ENCODE measurements around the gene COBL.

COBL gene

DNA sequence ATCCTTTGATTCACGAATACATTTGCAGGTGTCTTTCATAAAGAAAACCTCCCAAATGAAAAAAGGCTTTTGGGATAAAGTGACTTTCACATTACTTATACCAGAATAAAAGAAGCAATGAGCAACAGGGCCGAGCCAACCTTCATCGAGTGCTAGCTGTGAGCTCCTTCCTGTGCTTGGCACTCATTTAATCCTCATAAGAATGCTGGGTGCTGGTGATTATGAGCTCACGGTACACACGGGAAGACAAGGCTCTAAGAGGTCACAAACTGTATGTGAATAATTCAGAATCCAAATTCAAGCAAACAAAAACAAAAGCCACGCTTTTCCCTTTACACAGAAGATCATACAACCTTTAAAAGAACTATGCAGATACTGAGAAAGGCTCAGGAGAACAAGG, 156.2 kb downstream of the COBL start:
- in situ Hi-C loops (cut with HindIII; ENCODE audit: low sequenced_read_pairs): no loop called here

DNA sequence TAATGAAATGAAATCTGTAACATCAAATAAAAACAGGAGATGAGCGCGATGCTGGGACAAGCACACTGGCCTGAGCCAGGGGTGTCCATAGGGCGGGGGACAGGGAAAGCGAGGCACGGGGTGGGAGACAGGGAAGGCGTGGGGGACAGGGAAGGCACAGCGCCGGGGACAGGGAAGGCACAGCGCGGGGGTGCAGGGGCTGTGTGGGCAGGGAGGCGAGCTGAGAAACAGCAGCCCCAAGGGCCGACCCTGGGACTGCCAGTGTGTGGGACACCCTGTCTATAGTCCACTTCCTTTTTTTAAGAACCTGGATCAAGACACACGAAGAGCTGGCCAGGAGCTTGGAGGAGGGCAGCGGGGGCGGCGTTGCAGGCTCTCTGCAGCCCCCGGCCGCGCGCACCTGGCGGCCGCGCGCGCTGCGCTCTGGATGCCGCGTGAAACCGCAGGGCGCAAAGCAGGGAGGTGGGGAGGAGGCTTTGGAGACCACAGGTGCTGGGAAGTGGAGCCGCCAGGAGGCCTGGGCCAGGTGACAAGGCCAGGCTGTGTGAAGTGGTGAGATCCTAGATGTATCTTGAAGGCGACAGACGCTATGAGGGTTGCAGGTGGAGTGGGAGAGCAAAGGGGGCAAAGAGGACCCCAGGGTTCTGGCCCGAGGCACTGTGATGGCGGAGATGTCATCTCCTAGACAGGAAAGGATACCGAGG, 157.7 kb downstream of the COBL start:
- in situ Hi-C loops (cut with HindIII; ENCODE audit: low sequenced_read_pairs): no loop called here

DNA sequence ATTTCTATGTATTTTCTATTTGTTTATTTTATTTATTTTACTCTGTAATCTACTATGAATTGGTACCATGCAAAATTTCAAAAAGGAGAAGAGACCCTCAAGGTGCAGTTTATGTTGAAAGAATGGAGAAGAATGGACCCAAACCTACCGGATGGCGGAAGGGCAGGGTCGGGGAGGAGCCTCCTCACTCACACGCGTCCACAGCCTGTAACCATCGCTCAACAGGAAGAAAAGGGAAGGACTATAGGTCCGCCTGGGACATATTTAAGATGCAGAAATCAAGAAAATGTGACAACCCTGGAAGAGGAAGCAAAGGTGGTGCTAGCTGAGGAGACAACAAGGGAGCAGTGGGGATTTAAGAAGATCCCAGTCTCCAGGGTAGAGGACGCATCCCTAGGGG, 158.4 kb downstream of the COBL start:
- in situ Hi-C loops (cut with HindIII; ENCODE audit: low sequenced_read_pairs): no loop called here

DNA sequence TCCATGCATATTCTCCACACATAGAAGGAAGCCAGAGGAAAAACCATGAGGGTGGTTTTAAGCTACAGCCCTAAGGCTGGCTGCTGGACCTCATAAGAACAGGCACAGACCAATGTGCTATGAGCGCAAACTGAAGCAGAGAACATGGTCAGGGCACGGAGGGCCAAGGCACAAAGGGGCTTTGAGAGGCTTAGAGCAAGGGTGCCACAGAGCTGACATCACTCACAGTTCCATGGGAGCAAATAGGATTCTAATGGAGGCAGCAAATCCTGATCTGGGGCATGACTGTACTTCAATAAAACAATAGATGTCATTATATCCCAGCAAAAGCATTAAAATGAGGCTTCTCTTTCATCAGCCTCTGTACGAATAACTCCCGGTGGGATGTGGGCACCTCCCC, 162.4 kb downstream of the COBL start:
- in situ Hi-C loops (cut with HindIII; ENCODE audit: low sequenced_read_pairs): no loop called here

DNA sequence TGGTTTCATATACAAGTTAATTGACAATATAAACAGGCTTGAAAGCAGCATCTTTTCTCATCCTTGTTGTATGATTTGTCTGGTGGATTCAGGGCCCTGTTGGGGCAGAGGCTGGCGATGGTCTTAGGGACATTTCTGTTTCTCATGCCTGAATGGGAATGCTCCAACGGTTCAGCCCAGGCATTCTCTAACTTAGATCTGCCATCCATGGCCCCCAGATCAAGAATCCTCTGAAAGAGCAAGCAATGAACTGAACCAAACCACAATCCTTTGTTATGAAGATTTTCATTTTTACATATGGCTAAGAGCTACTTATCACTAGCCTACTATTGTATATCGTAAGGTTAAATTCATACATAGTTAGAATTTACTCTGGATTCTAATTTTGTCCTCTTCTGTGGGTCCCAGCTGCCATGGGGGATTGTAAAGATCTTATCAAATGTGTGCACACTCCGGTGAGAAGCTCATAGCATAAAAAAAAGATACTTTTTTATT, 163.9 kb downstream of the COBL start:
- in situ Hi-C loops (cut with HindIII; ENCODE audit: low sequenced_read_pairs): no loop called here

DNA sequence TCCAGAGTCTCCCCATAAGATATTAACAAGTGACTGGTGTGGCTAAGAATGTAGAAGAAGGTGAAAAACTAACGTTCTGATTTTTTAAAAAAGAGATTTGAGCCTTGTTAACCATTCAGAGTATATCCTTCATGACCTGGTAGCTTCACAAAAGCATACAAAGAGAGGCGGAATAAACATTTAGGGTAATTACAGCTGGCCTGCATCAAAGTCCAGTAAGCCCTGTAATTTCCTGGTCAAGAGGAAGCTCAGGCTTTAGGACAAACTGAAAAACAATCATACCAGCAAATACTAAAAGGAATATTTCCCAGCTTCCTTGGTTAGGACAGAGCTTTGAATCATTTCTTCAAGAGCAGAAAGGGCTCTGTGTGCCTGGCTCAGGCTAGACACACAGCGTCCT, 165.2 kb downstream of the COBL start:
- in situ Hi-C loops (cut with HindIII; ENCODE audit: low sequenced_read_pairs): no loop called here

DNA sequence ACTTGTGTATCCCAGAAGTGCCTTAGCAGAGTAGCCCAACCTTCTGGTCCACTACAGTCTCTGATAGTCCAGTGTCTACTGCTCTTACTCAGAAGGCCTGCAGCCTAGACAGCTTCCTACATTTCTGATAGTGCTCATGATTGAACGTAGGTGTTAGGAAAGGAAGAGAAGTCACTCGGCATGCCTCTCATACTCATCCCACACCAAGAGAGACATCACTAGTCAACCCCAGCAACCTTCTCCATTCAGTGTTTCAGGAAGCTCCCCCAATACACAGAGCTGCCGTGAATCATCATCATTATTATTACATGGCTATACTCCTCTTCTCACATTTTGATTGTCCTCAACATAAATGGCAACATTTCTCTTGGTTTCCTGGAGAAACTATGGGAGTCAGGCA, 166.4 kb downstream of the COBL start:
- in situ Hi-C loops (cut with HindIII; ENCODE audit: low sequenced_read_pairs): no loop called here

DNA sequence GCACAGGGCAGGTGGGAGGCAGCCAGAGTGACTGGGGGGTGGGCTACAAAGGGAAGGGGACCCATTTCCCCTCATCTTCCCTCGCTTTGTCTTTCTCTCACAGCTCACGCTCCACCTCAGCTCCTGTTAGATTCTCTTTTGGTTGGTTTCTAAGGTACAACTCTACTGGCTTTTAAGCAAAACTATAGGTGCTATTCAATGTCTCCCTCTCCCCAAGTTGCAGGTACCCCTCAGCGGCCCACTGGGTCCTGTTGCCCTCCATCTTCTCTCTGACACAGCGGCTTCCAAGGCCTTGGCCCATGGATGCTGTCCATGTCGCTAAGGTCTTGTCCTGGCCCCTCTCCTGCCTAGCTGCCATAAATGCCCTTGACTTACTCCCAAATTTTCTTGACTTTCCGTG, 168.4 kb downstream of the COBL start:
- in situ Hi-C loops (cut with HindIII; ENCODE audit: low sequenced_read_pairs): no loop called here

DNA sequence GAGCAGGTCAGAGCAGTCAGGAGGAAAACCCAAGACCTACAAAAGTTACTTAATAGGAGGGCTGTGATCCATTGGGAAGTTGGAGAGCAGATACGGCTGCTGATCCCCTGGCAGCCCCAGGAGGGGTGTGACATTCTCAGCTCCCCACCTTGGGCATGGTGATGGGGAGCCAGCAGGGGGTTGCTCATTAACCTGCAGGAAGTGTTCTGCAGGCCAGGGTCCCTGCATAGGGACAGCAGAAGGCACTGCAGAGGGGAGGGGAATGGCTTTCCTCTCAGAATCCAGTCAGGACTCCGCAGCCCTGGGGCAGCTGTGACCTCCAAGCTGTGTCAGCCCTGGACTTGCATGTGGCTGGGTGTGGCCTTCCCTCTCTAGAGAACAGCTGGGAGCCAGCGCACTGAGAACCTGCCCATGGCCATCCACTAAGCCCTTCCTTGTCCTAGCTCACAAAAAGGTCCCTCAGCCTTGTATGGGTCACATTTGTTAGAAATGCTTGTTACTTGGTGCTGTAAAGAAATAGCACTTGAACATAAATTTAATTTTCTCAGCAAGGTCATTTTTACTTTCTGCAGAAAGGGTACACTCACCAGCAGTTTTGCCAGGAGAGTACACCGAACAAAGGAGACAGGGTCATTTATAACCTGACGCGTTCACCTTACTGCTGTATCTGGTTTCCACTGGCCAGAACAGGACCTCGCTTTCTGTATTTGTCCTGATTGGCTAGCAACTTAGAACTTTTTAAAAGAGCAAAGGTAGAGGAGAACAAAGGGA, 169.6 kb downstream of the COBL start:
- in situ Hi-C loops (cut with HindIII; ENCODE audit: low sequenced_read_pairs): no loop called here

DNA sequence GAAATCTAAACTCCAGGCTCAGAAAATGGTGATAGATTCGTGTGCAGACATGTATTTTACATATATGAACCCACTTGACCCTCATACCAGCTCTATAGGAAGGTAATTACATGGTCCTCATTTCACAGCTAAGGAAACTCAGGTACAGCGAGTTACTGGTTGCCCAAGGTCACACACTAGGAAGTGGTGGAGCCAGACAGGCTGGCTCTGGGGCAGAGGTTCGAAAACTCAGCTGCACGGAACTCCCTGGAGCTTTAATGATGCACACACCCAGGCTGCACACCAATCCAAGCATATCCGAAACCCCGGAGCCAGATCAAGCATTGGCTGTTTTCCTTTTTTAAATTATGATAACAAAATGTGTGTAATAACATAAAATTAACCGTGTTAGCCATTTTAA, 172.4 kb downstream of the COBL start:
- in situ Hi-C loops (cut with HindIII; ENCODE audit: low sequenced_read_pairs): no loop called here

DNA sequence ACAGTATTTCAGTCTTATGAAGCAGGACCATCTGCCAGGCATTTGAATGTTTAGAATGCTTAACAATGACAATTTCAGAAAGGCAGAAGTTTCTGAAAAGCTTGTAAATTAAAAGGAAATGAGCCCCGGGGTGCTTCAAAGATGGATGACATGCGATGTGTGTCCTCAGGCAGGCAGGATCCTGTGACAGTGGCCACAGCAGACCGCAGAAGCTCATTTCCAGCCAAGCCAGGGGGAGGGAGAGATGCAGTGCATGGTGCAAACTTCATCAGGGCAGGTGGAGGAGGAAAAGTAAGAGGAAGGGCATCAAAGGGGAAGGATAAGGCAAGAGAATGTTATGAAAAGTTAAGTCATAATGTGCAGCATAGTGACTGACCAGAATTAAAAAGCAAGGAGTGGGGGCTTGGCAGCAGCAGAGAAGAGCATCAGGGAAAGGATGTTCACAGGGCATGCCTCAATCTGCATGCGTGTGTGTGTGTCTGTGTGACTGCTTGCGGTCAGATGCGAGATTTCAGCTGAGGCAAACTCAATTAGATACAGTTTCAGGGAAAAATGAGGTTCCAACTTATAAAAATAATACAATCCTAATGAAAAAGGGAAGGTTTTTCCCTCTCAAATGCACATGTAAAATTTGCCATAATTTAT, 173.7 kb downstream of the COBL start:
- in situ Hi-C loops (cut with HindIII; ENCODE audit: low sequenced_read_pairs): no loop called here

DNA sequence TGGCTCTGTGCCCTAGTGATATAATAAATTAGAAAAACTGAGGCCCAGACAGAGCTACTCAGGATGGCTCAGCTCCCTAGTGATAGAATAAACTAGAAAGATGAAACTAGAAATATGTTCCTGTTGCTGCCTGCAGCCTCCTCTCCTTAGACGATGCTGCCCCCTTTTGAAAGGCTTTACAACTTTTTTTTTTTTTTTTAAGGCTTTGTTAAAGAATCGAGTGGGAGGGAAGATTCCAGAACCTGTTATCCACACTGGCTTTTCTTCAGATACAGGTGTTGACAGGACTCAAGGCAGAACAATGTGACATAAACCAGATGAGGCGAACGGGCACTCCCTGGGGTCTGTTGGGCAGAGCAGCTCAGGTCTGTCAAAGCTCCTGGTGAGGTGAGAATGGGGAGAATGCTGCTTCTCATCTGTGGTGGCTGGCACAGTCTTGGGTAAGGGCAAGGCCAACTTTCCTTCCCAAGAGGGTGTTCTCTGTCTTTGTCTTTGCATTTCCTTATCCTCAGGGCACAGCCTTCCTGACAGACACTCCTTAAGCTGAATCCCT, 175.1 kb downstream of the COBL start:
- in situ Hi-C loops (cut with HindIII; ENCODE audit: low sequenced_read_pairs): no loop called here

DNA sequence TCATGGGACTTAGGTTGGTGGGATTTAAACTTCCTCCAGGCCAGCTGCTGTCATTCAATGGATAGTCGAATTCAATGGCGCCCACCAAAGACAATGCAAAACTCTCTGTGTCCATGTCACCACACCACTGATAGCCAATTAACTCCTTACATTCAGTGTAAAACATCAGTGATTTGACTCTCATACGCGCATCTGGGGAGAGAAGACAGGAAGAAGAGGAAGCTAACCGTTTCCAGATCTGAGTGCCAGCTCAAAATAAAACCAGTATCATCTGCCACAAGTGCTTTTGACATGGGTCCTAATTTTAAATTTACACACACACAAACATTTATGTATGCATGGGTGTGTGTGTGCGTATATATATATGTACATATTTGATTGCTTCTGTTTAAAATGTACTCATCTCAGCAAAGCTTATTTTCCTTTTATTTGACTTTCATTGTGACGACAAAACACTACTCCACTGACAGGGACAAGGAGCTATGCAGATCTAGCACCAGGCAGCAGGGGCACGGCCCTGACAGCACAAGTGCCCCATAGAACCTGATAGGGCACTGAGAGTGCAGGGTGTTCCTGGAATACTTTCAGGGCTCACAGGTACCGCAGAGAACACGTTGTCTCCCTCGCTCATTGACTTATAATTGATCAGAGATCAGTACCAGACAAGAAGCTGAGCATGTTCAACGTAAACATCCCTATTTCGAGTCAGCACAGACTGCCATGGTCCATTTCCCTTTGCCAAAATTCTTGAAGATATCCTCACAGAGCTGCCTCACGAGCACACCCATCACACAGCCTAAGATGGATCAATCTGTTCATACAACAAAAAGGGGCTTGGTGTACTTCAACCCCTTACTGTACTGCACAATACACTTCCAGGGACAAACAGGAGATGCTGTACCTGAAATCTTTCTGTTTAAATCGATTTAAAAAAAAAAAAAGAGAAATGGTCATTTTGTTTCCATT, 176.1 kb downstream of the COBL start:
- in situ Hi-C loops (cut with HindIII; ENCODE audit: low sequenced_read_pairs): no loop called here

DNA sequence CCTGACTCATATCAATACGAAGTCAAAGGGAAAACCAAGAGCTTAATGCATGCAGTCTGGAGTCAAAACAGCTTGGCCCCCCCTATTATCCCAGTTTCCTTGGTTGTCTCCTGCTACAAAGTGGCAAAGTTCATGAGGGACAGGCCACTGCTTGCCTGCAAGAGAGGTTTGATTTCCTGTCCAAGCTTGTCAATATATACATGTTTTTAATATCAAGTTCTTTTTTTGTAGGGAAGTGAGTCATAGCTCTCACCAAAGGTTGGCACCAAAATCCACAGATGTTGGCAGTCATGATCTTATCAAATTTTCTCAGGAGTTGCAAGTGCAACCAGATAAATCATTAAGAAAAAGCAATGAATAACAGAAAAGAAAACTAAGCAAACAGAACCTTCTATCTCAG, 176.8 kb downstream of the COBL start:
- in situ Hi-C loops (cut with HindIII; ENCODE audit: low sequenced_read_pairs): no loop called here

DNA sequence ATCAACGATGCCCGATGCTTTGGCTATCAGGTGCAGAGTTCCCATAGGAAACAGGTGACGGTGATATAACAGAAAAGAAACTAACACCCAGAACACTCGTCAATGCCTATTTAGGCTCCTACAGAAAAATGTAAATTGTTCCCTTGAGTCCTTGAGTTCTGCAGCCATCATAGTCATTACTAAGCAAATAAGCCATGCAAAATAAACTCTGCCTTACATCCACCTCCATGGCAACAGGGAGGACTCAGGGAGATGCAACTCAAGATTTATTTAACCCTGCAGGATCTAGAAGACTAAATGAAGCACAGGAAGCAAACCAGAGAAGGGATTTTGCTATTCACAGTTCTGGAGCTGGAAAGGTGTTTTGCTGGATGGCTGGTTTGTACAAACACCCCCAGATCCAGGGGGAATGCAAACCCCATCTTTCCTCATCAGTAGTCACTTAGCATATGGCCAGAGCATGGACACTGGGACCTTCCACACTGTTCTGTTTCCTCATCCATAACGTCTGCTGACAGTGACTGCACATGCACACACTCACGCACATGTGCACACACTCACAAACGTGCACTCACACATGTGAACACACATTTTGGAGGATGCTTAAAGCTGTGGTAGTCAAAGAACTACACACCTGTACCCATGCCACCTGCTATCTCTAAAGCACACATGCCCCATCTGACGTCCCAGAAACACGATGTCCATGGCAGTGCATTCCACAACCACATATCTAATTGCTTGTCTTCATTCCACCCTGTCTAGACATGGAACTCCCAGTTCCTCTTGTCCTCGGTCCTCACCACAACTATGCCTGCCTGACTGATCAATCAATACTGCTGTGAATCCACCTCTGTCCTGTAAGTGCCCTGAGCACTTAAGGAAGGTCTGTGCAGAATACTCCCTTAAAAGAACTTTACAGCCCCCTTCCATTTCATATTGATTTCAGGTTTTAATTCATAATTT, 178.2 kb downstream of the COBL start:
- in situ Hi-C loops (cut with HindIII; ENCODE audit: low sequenced_read_pairs): no loop called here

DNA sequence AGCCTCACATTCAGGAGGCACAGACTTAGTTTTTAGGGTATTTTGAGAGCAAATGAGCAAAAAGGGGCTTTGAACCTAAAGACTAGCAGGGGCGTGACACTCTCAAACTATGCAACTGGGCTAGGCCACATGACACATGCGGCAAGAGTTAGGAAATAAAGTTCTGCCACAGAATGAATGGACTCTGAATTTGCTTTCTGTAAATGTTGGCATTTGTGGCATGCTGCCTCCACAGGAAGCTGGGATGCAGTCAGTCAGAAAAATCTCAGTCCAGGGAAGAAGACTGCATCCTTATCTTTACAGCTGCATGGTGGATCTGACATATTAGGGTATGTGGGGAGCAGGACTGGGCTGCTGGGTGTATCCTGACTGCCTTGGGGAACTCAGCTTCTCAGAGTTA, 181.0 kb downstream of the COBL start:
- in situ Hi-C loops (cut with HindIII; ENCODE audit: low sequenced_read_pairs): no loop called here

DNA sequence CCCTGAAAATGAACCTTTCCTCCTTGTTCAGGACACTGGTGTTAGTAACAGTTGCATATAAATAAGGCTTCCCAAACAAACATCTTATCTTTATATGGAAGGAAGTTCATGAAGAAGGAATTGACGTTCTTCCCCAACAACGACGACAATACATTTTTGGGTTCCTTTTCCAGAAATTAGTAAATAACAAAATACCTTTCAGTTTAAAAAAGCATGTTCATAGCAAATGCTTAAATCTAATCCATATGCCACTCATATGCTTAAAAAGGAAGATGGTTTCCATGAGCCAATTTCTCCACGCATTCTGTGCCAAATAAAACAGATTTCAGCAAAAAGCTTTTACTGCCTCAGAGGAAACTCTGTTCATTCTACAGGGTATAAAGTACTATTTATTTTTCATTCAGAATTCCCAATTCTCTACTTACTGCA, 182.6 kb downstream of the COBL start:
- in situ Hi-C loops (cut with HindIII; ENCODE audit: low sequenced_read_pairs): no loop called here

DNA sequence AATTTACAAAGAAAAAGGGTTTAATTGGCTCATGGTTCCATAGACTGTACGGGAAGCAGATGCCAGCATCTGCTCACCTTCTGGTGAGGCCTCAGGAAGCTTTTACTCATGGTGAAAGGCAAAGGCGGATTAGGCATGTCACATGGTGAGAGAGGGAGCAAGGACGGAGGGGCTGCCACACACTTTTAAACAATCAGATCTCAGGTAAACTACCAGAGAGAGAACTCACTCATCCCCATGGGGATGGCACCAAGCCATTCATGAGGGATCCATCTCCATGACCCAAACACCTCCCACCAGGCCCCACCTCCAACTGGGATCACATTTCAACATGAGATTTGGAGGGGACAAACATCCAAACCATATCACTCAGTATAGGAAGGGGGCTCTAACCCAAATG, 183.9 kb downstream of the COBL start:
- in situ Hi-C loops (cut with HindIII; ENCODE audit: low sequenced_read_pairs): no loop called here
